HepG2 (cell line): ENCODE data around the gene C3orf38. TPM values are rescaled to one million over a fixed set of nuclear protein-coding genes. Genes with fewer than 3 reads are reported as not detected.

Experiments used
- ATAC-seq: fragments of 200-7000 bp; cut with Tn5 transposase; 3 replicates; pipeline ENCODE4 v1.9.1; 2020; ENCODE audit warnings: mild to moderate bottlenecking, moderate library complexity
- BruUV-seq: library from RNA; stranded (reverse); fragments of 400-500 nt; replicated peaks from 2 replicates; lab custom pipeline; 2021; lab: Mats Ljungman, UMichigan
- CTCF ChIA-PET: fragments of 300-600 bp; formaldehyde crosslinking; extraction: SDS; loops from one replicate; lab custom pipeline; 2021; ENCODE audit warnings: low total read pairs, inconsistent platforms, low intra/inter-chr PET ratio; lab: Yijun Ruan, JAX
- POLR2A ChIA-PET: fragments of 350-600 bp; sonication (Branson Sonifier 250); formaldehyde crosslinking; loops from one replicate; lab custom pipeline; 2020; ENCODE audit warnings: antibody characterized with exemption, inconsistent platforms; lab: Yijun Ruan, JAX
- DNase-seq: peaks from one replicate; pipeline ENCODE4 v3.0.0-alpha.2; 2015; ENCODE audit warnings: low spot score
- FAIRE-seq: peaks from 3 replicates; lab custom pipeline; 2011; peaks lifted over from hg19 to GRCh38; lab: Jason Lieb, UNC
- H2AFZ ChIP-seq: one replicate; pipeline ENCODE4 v1.6.1; 2011; ENCODE audit warnings: low read length, inconsistent platforms
- H3K27ac ChIP-seq: fragments of 300-600 bp; 3 replicates; pipeline ENCODE4 v1.8.0; 2011; ENCODE audit warnings: mixed run types, mild to moderate bottlenecking, mixed read lengths, low read length, inconsistent platforms; ENCODE audit not compliant: insufficient read depth; ENCODE audit errors: extremely low read length
- H3K27me3 ChIP-seq, 2 experiments: fragments of 200-600 bp in 1 of 2; 2 replicates in 1 of 2; 3 replicates in 1 of 2; pipeline versions ENCODE4 v1.6.0 to v1.8.0; 2011; ENCODE audit warnings: low read length in 2 of 2, mild to moderate bottlenecking in 2 of 2, moderate library complexity in 2 of 2, inconsistent platforms in 1 of 2; ENCODE audit not compliant: insufficient read depth in 2 of 2, control insufficient read depth in 1 of 2
- H3K36me3 ChIP-seq, 2 experiments: fragments of 200-600 bp in 1 of 2; replicated peaks in 1 of 2; 2 replicates in 1 of 2; 3 replicates in 1 of 2; pipeline versions ENCODE4 v1.5.1 to v1.8.0; 2011; ENCODE audit warnings: low read length in 2 of 2, inconsistent platforms in 1 of 2; ENCODE audit not compliant: insufficient read depth in 2 of 2, control insufficient read depth in 1 of 2
- H3K4me1 ChIP-seq: 2 replicates; pipeline ENCODE4 v1.5.1; 2012; ENCODE audit warnings: low read length, inconsistent platforms; ENCODE audit not compliant: insufficient read depth
- H3K4me2 ChIP-seq: 2 replicates; pipeline ENCODE4 v1.6.0; 2011; ENCODE audit warnings: low read depth, low read length, inconsistent platforms
- H3K4me3 ChIP-seq, 3 experiments: fragments of 200-600 bp in 1 of 3; sonication (generic), shearing (Covaris generic) in 1 of 3; replicated peaks in 1 of 3; 2 replicates each; pipeline ENCODE4 v1.5.1; 2011 to 2016; ENCODE audit warnings: low read length in 3 of 3, inconsistent platforms in 2 of 3, low read depth in 2 of 3, mild to moderate bottlenecking in 2 of 3, control low read depth in 1 of 3, mixed read lengths in 1 of 3; ENCODE audit not compliant: insufficient read depth in 1 of 3
- H3K79me2 ChIP-seq: one replicate; pipeline ENCODE4 v1.6.1; 2011; ENCODE audit warnings: low read length, inconsistent platforms; ENCODE audit not compliant: insufficient read depth
- H3K9ac ChIP-seq: 2 replicates; pipeline ENCODE4 v1.6.0; 2011; ENCODE audit warnings: mild to moderate bottlenecking, low read depth, low read length, inconsistent platforms; ENCODE audit not compliant: insufficient read depth
- H3K9me3 ChIP-seq: 2 replicates; pipeline ENCODE4 v1.5.1; 2012; ENCODE audit warnings: mild to moderate bottlenecking, low read length
- H4K20me1 ChIP-seq: 2 replicates; pipeline ENCODE4 v1.6.0; 2011; ENCODE audit warnings: inconsistent platforms, mild to moderate bottlenecking, low read length, moderate library complexity; ENCODE audit not compliant: insufficient read depth
- ATRX ChIP-seq: sonication (generic); formaldehyde crosslinking; IDR thresholded peaks from 2 replicates; pipeline ENCODE4 v1.4.0; 2020; ENCODE audit warnings: missing genetic modification reagents, borderline replicate concordance
- CSRNP2 ChIP-seq: sonication (generic); formaldehyde crosslinking; conservative IDR thresholded peaks from 2 replicates; pipeline ENCODE4 v1.8.0; 2022; ENCODE audit warnings: low read depth, missing genetic modification reagents
- GPN1 ChIP-seq: sonication (generic); formaldehyde crosslinking; IDR thresholded peaks from 2 replicates; pipeline ENCODE4 v1.5.1; 2020; ENCODE audit warnings: missing genetic modification reagents, borderline replicate concordance
- HDAC6 ChIP-seq: fragments of 200-600 bp; sonication (generic); IDR thresholded peaks from 2 replicates; pipeline ENCODE4 v1.7.0; 2017; ENCODE audit warnings: mild to moderate bottlenecking, antibody characterized with exemption, low read length, low read depth
- KMT2A ChIP-seq: sonication (generic); formaldehyde crosslinking; IDR thresholded peaks from 2 replicates; pipeline ENCODE4 v1.4.0; 2020; ENCODE audit warnings: missing genetic modification reagents
- NFATC3 ChIP-seq: sonication (generic); formaldehyde crosslinking; IDR thresholded peaks from 2 replicates; pipeline ENCODE4 v1.5.1; 2020; ENCODE audit warnings: mild to moderate bottlenecking, missing genetic modification reagents
- NFIC ChIP-seq: IDR thresholded peaks from 2 replicates; pipeline ENCODE4 v1.6.1; 2012; ENCODE audit warnings: mild to moderate bottlenecking, low read length, inconsistent platforms
- NR2F6 ChIP-seq, 2 experiments: IDR thresholded peaks; 2 replicates each; pipeline ENCODE4 v1.6.1; 2016; ENCODE audit warnings: antibody characterized with exemption in 1 of 2, mild to moderate bottlenecking in 1 of 2
- PBX2 ChIP-seq: IDR thresholded peaks from 2 replicates; pipeline ENCODE4 v1.6.1; 2016; ENCODE audit warnings: control low read depth
- PHF5A ChIP-seq: IDR thresholded peaks from one replicate; pipeline ENCODE4 v1.6.1; 2018; ENCODE audit warnings: low read depth, missing genetic modification reagents; ENCODE audit not compliant: unreplicated experiment
- PRDM4 ChIP-seq: sonication (generic); formaldehyde crosslinking; IDR thresholded peaks from 2 replicates; pipeline ENCODE4 v1.9.0; 2021; ENCODE audit warnings: missing genetic modification reagents, borderline replicate concordance
- STAG1 ChIP-seq: sonication (generic); formaldehyde crosslinking; IDR thresholded peaks from 2 replicates; pipeline ENCODE4 v1.4.0; 2020; ENCODE audit warnings: missing genetic modification reagents
- TFE3 ChIP-seq: IDR thresholded peaks from 2 replicates; pipeline ENCODE4 v1.6.1; 2016
- ZNF350 ChIP-seq: sonication (generic); formaldehyde crosslinking; IDR thresholded peaks from 2 replicates; pipeline ENCODE4 v1.4.0; 2020; ENCODE audit warnings: mild to moderate bottlenecking, low read depth, missing genetic modification reagents, borderline replicate concordance
- ZNF503 ChIP-seq: sonication (generic); formaldehyde crosslinking; IDR thresholded peaks from 2 replicates; pipeline ENCODE4 v1.4.0; 2020; ENCODE audit warnings: missing genetic modification reagents
- WGBS: methylation state at CpG from one replicate; pipeline ENCODE4 v1.1.6; 2017; ENCODE audit warnings: low lambda C conversion rate; 5-methylcytosine and 5-hydroxymethylcytosine counted together
- in situ Hi-C: cut with HindIII; loops from 2 replicates; pipeline ENCODE4 v1.10.0; 2017; ENCODE audit warnings: low pct_unique_long_range_greater_than_20kb; ENCODE audit not compliant: extremely low pct_ligation_motif_present
- intact Hi-C: fragments of 100-400 bp; cut with micrococcal nuclease; formaldehyde crosslinking; loops from one replicate; pipeline ENCODE4 v1.10.0; 2022; ENCODE audit not compliant: unreplicated experiment
- polyA plus RNA-seq, 8 experiments: library from polyadenylated mRNA; depleted of rRNA in 3 of 8; stranded (reverse) in 7 of 8; unstranded in 1 of 8; fragments of >200 nt; fragmentation: Illumina TruSeq in 4 of 8; extraction: Trizol in 4 of 8; gene quantifications; 2 replicates each; pipeline versions ENCODE4 v1.2.1 to v1.2.3, GENCODE V29; 2011 to 2016; ENCODE audit warnings: low read depth in 4 of 8, missing spikeins in 1 of 8, mixed read lengths in 1 of 8; ENCODE audit not compliant: insufficient read depth in 1 of 8
- total RNA-seq, 5 experiments: library from RNA; depleted of rRNA; stranded (reverse); fragments of >200 nt; fragmentation: Illumina TruSeq; extraction: Trizol; gene quantifications; 2 replicates each; pipeline ENCODE4 v1.2.3, GENCODE V29; 2016; ENCODE audit warnings: low read depth in 1 of 5

Gene C3orf38
- total and polyA plus RNA-seq, 2 of the 13 experiments (the other 11 are each of a cell fraction or from before 2014, with no cell fraction given): 6.0 to 17.5 TPM

GRCh38 chr3:88192631-88193030 is 42.9 kb downstream of the C3orf38 start:
- H4K20me1 ChIP-seq: no peaks in the 10 kb centered on the region
- H3K9me3 ChIP-seq: no peaks in the 10 kb centered on the region
- H3K79me2 ChIP-seq: no peaks in the 10 kb centered on the region
- H2AFZ ChIP-seq: no peak overlapping the region
- POLR2A ChIA-PET: no interaction called here
- CTCF ChIA-PET: no interaction called here
- H3K9ac ChIP-seq: no peak overlapping the region
- no peak overlapping the region for H3K4me2 ChIP-seq
- no peak overlapping the region for H3K27ac ChIP-seq
- FAIRE-seq (no peak), DNase-seq (no peak), ATAC-seq (no peak)
- peaks cover 14% of the 10 kb centered on the region for H3K4me1 ChIP-seq
- WGBS: 2% methylated on average over 3 of the region's 3 CpGs
- intact Hi-C loops (no loop called here), in situ Hi-C loops (no loop called here)
- BruUV-seq: no TSS peak
- no peaks in the 10 kb centered on the region for H3K36me3 ChIP-seq
- 0 out of 5 replicates have a peak, but pooled peaks cover 0 to 2% of the 10 kb centered on the region in 2 experiments for H3K27me3 ChIP-seq
- H3K4me3 ChIP-seq: no peak overlapping the region
- TF ChIP-seq ZNF350: no peak
- no peak for TF ChIP-seq STAG1
- no peak for TF ChIP-seq NR2F6 (IDR thresholded peaks at IDR 0.05)
- no peak for TF ChIP-seq NR2F6 (CRISPR knock-in tag; IDR thresholded peaks at IDR 0.05)
- TF ChIP-seq NFATC3 (CRISPR knock-in tag): no peak
- TF ChIP-seq KMT2A: no peak
- TF ChIP-seq PBX2 (CRISPR knock-in tag): no peak
- TF ChIP-seq TFE3 (CRISPR knock-in tag): no peak
- no peak for TF ChIP-seq GPN1
- TF ChIP-seq PHF5A (CRISPR knock-in tag): no peak
- TF ChIP-seq PRDM4: no peak
- no peak for TF ChIP-seq HDAC6
- TF ChIP-seq ZNF503 (CRISPR knock-in tag): no peak
- TF ChIP-seq ATRX: no peak
- TF ChIP-seq CSRNP2 (CRISPR knock-in tag): no peak
- no peak for TF ChIP-seq NFIC
